NCI-H446 (cell line): ENCODE measurements around the gene PRICKLE3.
"Not testable (repeated sequence)": the region's sequence is repeated elsewhere in the genome, so short reads cannot be mapped to it uniquely, and the experiment has no call there.

ENCODE experiments used
- DNase-seq, 2 experiments: peaks; one replicate each; lab custom pipeline; 2025; lab: John Stamatoyannopoulos, UW

The PRICKLE3 gene

GRCh38 chrX:49183701-49184281 lies 2.4 kb downstream of the PRICKLE3 start:
- DNase-seq = no peak

DNA sequence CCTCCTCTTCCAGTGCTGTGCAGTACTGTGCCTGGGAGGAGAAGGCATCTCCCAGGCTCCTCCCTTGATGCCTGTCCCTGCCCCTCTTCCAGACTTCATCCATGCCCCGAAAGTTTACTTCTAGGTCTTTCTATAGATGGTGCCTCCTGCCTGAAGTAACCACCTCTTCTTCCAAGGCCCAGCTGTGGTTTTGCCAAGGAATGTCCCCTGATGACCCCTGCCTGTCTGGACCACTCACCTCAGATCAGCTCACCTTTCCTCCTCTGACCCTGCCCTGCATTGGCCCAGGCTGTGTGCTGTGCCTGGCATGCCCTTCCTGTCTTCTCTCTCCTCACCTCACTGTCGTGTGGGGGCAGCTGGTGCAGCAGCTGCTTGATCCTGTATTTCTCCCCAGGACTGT lies 6.8 kb downstream of the PRICKLE3 start:
- no peak for DNase-seq

DNA sequence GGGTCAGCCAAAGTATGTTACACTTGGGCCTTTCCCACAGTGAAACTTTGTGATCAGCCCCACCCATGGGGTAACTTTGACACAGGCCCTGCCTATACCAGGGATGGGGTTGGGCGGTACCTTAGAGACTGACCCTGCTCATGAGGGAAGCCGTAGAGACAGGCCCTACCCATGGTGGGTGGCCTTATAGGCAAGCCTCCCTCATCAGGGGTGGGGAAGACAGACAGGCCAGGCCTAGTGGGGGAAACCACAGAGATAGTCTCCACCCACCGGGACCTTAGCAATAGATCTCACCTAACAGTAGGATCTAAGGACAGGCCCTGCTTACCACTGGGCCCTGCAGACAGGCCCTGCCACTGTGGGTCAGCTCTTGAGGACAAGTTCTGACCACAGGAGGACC lies 7.6 kb downstream of the PRICKLE3 start:
- DNase-seq = no peak

DNA sequence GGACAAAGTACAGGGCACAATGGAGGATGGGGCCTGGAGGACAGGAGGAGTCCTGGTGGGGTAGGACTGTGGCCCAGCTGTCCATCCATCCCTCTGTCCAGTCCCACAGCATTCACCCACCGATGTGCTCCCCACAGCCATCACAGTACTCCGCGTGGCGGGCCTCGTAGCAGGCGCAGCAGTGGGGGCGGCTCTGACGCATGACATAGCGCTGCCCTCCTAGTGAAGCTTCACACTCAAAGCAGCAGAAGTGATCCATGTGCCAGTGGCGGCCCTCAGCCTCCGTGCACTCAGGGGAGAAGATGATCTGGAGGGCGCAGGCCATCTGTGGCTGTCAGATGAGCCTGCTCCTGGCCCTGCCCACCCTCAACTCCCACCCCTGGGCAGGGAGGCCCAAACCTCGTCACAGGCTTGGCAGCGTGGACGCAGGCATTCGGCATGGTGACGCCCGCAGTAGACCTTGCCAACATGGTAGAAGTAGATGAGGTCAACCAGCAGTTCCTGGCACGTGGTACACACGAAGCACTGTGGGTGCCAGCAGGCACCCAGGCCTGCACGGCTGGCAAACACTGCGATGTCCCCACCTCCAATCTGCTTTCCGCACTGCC lies 8.2 kb downstream of the PRICKLE3 start:
- no peak for DNase-seq

GRCh38 chrX:49177338-49177833 lies 8.8 kb downstream of the PRICKLE3 start:
- DNase-seq = no peak

- DNase-seq = no peak
Observed at GRCh38 chrX:49176421-49177326, 9.5 kb downstream of the PRICKLE3 start.

DNA sequence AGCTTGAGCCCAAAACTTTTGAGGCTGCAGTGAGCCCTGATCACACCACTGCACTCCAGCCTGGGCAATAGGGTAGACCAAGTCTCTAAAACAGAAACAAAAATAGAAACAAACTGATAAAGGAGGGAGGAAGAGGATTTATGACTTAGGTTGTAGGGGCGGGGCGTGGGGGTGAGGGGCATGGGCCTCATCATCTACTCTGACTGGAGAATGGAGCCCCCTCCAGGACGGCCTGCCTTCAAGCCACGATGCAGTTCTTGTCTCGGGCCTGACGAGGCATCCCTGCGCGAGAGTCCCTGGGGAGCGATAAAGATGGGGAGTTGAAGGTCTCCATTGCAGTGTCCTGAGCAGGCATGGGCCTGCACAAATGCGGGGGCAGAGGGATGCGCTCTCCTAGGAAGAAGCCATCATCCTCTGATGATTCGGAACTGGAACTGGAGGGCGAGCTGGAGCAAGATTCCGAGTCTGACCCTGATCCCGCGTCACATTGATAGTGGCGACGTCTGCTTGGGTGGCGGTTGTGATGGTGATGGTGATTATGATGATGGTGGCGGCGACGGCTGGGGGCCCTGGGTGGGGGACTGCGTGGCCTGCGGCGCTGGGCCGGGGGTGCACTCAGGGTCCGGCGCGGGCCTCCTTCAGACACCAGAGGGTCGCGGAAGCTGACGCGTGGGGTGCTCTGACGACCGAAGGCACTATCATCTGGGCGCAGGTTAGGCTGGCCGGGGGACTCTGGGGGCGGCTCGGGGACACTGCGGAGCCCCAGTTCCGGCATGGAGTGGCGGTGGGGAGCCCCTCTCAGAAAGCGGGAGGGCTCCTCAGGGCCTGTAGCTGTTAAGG lies 10.5 kb downstream of the PRICKLE3 start:
- no peak for DNase-seq

GRCh38 chrX:49174723-49175122 lies 11.4 kb downstream of the PRICKLE3 start:
- DNase-seq = no peak

- DNase-seq = not testable (repeated sequence)
Observed at GRCh38 chrX:49173544-49173943, 12.6 kb downstream of the PRICKLE3 start.

GRCh38 chrX:49172280-49172780 lies 13.8 kb downstream of the PRICKLE3 start:
- peak; percentile 40 to 67 for DNase-seq

GRCh38 chrX:49171752-49172279 lies 14.4 kb downstream of the PRICKLE3 start, which contains the start of gene PLP2:
Gene PLP2, plus strand, starts transcription at chrX:49171898. Its CDS starts 103 bp downstream, at chrX:49172001.
- DNase-seq = peak in 1 of 2 experiments; percentile 40

DNA sequence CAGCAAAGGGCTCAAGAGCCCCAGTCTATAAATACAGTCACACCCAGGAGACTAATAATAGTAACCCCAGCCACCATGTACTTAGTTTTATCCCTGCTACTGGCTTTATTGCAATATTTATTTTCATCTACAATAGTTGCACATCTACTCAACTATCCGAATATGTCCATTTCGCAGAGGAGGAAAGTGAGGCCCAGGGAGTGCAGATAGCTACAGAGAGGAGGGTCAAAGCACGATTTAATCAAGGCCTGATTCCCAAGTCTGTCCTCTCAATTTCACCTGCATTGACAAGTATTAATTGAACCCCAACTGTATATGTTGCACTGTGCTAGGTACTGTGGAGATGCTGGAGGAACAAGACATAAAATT lies 18.4 kb downstream of the PRICKLE3 start:
- no peak for DNase-seq

DNA sequence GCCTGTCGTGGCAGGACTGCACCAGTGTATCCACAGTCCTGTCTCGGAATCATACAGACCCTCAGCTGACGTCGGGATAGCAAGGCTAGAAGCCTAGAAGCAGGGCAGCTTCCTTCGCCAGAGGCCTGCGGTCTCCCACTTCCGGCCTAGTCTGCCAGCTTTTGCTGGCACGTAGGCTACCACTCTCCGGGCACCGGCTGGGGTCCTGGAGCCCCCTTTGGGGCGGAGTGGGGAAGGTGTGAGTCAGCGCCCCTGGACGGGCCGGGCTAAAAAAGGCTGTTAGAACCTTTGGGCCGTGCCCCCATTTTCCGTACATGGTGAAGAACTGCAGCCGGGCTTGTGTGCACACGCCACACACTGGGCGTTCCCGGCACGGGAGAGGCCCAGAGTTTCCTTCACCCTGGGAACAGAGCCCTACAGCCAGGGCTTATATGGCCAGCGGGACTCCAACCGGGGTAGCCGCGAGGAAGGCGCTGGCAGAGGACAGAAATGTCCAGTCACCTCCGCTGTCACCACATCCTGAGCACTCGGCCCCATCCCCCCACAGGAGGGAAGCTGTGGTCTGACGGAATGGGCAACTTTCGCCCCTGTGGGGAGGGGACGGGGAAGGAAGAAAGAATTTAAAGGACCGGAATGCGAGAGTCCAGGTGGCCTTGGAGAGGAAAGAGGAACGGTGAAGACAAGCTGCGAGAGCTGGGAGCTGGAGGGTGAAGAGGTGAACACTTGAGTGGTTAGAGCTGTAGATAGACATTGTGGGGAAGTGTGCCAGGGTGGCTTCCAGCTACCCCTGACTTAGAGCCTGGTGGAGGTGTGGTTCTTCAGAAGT lies 19.0 kb downstream of the PRICKLE3 start:
- DNase-seq = no peak

DNA sequence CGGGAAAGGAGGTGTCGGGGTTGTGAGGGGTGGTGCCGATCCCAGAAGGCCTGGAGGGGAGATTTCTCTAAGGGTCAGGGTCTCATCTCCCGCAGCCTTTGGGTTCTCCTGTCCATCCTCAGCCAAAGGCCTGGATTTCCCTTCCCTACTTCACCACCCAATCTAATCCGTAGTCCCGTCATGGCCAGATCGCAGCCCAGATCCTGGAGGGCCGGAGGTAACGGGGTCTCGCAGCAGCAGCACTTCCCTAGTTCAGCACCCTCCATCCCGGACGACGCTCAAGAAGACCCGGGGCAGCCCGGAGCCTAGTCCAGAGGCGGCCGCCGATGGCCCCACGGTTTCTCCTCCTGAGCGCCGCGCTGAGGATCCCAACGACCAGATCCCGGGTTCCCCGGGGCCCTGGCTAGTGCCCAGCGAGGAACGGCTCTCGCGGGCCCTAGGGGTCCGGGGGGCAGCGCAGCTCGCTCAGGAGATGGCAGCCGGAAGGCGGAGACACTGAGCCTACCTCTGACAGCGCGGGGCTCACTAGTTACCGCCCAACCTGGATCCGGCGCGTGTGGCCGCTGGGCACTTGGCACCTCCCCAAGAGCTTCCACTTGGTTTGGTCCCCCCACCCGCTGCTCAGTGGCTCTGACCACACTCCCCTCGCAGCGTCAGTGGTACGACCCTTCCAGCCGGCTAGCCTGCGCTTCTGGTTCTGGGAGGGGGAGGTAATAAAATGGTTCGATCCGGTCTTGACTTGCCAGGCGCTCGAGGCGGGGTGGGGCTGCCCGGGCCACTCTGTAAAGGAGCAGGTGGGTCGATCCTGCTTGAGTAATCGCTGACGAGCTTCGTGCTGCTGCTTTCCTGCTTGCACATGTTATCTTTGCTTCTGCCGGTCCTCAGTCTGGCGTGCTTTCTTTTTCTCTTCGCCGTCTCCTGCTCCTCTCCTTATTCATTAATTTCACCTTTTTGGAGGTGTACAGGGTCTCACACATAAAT lies 20.0 kb downstream of the PRICKLE3 start:
- no peak for DNase-seq

DNA sequence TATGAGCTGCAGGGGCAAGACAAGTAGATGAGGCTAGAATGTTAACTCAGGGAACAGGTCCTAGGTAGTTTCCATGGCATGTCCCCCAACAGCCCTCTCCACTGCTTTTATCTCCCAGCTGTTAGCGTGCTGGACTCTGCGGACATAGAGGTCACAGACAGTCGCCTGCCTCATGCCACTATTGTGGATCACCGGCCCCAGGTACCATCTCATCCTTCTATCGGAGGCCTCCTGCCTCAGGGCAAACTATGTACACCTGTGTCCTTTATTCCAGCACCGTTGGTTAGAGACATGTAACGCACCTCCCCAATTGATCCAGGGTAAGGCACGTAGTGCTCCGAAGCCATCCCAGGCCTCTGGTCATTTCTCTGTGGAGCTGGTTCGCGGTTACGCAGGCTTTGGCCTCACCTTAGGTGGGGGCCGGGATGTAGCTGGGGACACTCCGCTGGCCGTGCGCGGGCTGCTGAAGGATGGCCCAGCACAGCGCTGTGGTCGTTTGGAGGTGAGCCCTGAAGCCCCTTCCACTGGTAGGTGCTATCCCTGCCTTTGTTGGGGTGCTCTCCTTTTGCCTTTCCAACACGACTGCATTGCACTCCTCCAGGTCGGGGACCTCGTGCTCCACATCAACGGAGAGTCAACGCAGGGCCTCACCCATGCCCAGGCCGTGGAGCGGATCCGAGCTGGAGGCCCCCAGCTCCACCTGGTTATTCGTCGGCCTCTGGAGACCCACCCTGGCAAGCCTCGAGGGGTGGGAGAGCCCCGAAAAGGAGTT lies 21.4 kb downstream of the PRICKLE3 start:
- no peak for DNase-seq

DNA sequence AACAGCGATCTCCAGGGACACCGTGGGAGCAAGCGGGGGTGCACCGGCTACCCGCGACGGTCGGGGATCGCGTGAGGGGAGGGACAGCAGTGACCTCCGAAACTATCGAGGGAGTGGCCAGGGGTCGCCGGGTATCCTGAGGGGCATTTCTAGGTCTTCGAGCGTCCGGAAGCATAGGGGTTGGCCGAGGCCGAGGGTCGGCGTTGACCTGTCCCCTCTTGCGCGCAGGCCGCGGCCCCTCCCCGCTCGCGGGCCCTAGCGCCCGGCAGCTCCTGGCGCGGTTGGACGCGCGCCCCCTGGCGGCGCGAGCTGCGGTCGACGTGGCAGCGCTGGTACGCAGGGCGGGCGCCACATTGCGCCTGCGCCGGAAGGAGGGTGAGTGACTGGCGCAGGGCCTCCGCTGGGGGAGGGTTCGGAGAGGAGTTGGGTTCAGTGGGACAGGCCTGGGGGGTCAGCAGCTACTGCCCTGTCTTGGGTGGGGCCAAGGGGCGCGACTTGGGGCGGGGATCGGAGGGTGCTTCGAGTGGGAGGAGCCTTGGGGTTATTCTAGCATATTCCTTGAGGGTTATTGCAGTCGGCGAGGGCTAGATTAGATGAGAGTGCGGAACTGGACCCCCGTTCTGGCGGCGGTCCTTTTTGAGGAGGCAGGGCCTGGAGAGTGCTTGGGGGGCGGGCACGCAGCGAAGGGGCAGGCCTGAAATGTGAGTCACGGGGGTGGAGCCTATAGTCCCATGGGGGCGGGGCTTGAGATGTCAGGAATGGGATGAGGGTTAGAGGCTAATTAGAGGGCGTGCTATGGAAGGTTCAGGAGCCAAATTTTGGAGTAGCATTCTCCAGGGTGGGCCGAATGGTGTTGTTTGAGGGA lies 22.4 kb downstream of the PRICKLE3 start:
- peak; percentile 49 to 83 for DNase-seq

DNA sequence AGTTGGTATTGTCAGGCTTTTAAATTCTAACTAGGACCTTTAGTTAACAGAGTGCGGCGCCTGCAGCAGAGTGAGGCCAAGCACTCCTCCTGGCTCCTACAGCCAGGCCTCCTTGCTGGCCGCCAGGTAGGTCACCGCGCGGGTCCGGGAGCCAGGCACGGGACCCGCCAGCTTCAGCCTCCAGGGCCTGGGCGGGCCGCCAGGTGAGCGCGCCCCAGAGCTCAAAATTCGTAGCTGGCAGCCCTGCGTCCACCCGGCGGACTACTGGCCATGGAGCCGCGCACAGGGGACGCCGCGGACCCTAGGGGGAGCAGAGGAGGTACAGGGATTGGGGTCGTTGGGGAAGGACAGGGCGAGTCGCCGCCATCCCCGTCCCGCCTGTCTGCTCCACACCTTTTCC lies 23.6 kb downstream of the PRICKLE3 start, which contains the start of gene MAGIX:
Gene MAGIX (plus strand): TSS at position 139 of the 400 bp plus-strand sequence. CDS start 132 bp downstream, at position 271.
- DNase-seq = no peak
